GM19438 (cell line): ENCODE measurements around the gene TMPRSS6.
"Not testable (repeated sequence)": the region's sequence is repeated elsewhere in the genome, so short reads cannot be mapped to it uniquely, and the experiment has no call there.

Source experiments
- ATAC-seq: cut with Tn5 transposase; IDR thresholded peaks from one replicate; pipeline ENCODE4 v1.9.1; 2021; ENCODE audit warnings: low read depth; ENCODE audit not compliant: unreplicated experiment

Gene TMPRSS6

GRCh38 chr22:37090920-37091695 lies 18.4 kb downstream of the TMPRSS6 start:
- ATAC-seq: no peak

GRCh38 chr22:37089434-37089833 lies 20.1 kb downstream of the TMPRSS6 start:
- ATAC-seq: no peak

- no peak for ATAC-seq
These were observed 20.6 kb downstream of the TMPRSS6 start for GRCh38 chr22:37088750-37089408.

GRCh38 chr22:37088108-37088605 lies 21.4 kb downstream of the TMPRSS6 start:
- ATAC-seq: no peak

- no peak for ATAC-seq
These were observed 23.3 kb downstream of the TMPRSS6 start for GRCh38 chr22:37086184-37086583.

- ATAC-seq: no peak
These were observed 25.1 kb downstream of the TMPRSS6 start for GRCh38 chr22:37084385-37084784.

- ATAC-seq: no peak
These were observed 25.6 kb downstream of the TMPRSS6 start for GRCh38 chr22:37083914-37084313.

- ATAC-seq: no peak
These were observed 27.2 kb downstream of the TMPRSS6 start for GRCh38 chr22:37082251-37082873.

GRCh38 chr22:37080838-37081237 lies 28.7 kb downstream of the TMPRSS6 start:
- ATAC-seq: no peak

GRCh38 chr22:37080438-37080837 lies 29.1 kb downstream of the TMPRSS6 start:
- no peak for ATAC-seq

- no peak for ATAC-seq
These were observed 29.8 kb downstream of the TMPRSS6 start for GRCh38 chr22:37079668-37080171.

- no peak for ATAC-seq
These were observed 30.4 kb downstream of the TMPRSS6 start for GRCh38 chr22:37079158-37079557.

- ATAC-seq: no peak
These were observed 31.6 kb downstream of the TMPRSS6 start for GRCh38 chr22:37077802-37078448.

- ATAC-seq: no peak
These were observed 33.6 kb downstream of the TMPRSS6 start for GRCh38 chr22:37075822-37076433.

- ATAC-seq: no peak
These were observed 34.5 kb downstream of the TMPRSS6 start for GRCh38 chr22:37075046-37075445.

GRCh38 chr22:37074537-37074936 lies 35.0 kb downstream of the TMPRSS6 start:
- no peak for ATAC-seq

GRCh38 chr22:37072673-37073072 lies 36.8 kb downstream of the TMPRSS6 start:
- ATAC-seq: no peak

GRCh38 chr22:37071850-37072592 lies 37.5 kb downstream of the TMPRSS6 start:
- not testable (repeated sequence) for ATAC-seq

GRCh38 chr22:37070744-37071143 lies 38.8 kb downstream of the TMPRSS6 start:
- no peak for ATAC-seq

- no peak for ATAC-seq
These were observed 39.2 kb downstream of the TMPRSS6 start for GRCh38 chr22:37070334-37070733.
